GM12875 (cell line): Measurements from ENCODE around the gene SBDS.
"Not testable (repeated sequence)": the region's sequence is repeated elsewhere in the genome, so short reads cannot be mapped to it uniquely, and the experiment has no call there.

ENCODE experiments used
- H3K4me3 ChIP-seq: one replicate; pipeline ENCODE4 v1.5.1; 2011; ENCODE audit warnings: low read depth, low read length, control low read depth
- CTCF ChIP-seq: IDR thresholded peaks from 2 replicates; pipeline ENCODE4 v1.5.1; 2011; ENCODE audit warnings: low read depth, mild to moderate bottlenecking, control low read depth, inconsistent platforms, low read length, moderate library complexity, borderline replicate concordance; ENCODE audit not compliant: insufficient read depth

The SBDS gene

DNA sequence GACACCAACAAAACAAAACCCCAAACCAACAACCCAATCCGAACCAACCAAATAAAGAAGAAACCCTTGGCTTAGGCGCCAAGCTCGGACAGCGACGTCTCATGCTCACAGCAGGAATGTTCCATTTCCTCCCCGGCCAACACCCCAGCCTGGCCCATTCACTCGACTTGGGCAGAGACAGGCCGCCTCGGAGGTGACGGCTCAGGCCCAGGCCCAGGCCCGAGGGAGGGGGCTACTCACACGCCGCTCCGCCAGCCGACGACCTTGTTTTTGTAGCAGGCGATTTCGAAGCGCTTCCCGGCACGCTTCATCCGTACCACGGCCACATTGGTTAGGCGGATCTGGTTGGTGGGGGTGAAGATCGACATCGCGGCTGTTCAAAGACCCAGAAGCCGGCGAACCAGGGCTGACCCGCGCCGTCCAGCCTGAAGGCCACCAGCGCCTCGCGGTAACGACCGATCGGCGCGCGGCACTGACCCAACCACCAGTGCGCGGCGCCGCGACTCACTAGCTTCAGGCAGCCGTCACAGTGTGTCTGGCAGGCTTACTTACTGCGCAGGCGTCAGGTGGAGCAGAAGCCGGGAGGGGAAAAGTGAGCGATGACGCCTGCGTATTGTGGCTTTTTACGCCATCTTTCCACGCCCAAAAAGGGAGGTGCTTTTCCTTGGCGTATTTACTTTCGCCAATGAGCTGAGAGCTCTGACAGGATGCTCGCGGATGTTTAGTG lies at the start of gene SBDS:
Gene SBDS (minus strand): TSS at position 537 of the 727 bp plus-strand sequence. CDS start 169 bp downstream, at position 368.
- peak within 1 kb of the TSS; percentile 61 for H3K4me3 ChIP-seq

DNA sequence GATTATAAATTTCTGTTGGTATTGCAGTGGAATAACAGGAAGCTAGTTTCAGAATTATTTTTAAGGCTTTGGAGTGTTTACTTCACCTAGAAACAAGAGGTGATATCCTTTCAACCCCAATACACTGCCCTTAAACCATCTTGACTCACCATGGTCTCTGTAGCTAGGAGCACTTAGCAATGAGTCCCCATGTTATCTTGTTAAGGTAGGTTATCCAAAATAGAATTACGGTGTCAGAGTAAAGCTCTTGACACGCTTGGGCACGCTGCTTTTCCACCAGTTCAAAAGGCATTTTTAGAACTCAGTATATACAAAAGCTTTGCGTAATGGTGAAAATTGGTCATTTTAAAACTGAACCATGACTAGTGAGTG lies 48.2 kb upstream of the SBDS start:
- not testable (repeated sequence) for H3K4me3 ChIP-seq

DNA sequence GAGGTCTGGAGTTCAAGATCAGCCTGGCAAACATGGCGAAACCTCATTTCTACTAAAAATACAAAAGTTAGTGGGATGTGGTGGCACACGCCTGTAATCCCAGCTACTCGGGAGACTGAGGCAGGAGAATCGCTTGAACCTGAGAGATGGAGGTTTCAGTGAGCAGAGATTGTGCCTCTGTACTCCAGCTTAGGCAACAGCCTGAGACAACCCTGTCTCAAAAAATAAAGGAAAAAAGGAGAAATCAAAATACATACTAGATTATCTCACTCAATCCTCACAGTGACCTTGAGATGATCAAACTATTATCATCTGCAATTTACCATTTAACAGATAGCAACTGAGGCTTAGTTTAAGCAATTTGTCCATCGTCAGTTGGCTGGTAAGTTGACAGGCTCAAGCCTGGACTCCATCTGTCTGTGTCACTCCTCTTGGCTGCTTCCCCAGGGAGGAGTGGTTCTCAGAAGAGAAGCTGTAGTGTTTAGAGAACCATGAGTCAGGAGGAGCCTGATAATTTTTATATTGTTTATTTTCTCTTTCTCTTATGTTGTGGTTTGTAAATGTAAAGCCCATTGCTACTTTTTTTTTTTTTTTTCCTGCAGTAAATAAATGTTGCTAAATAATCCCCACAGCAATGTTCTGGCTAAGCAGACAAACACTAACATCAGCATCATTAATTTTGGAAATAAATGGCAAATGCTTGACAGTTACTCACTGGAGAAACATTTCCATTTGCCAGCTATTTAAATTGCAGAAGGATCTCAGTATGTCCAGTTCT lies 47.6 kb upstream of the SBDS start:
- not testable (repeated sequence) for H3K4me3 ChIP-seq

- not testable (repeated sequence) for H3K4me3 ChIP-seq
Observed at GRCh38 chr7:67040832-67041231, 45.4 kb upstream of the SBDS start.

DNA sequence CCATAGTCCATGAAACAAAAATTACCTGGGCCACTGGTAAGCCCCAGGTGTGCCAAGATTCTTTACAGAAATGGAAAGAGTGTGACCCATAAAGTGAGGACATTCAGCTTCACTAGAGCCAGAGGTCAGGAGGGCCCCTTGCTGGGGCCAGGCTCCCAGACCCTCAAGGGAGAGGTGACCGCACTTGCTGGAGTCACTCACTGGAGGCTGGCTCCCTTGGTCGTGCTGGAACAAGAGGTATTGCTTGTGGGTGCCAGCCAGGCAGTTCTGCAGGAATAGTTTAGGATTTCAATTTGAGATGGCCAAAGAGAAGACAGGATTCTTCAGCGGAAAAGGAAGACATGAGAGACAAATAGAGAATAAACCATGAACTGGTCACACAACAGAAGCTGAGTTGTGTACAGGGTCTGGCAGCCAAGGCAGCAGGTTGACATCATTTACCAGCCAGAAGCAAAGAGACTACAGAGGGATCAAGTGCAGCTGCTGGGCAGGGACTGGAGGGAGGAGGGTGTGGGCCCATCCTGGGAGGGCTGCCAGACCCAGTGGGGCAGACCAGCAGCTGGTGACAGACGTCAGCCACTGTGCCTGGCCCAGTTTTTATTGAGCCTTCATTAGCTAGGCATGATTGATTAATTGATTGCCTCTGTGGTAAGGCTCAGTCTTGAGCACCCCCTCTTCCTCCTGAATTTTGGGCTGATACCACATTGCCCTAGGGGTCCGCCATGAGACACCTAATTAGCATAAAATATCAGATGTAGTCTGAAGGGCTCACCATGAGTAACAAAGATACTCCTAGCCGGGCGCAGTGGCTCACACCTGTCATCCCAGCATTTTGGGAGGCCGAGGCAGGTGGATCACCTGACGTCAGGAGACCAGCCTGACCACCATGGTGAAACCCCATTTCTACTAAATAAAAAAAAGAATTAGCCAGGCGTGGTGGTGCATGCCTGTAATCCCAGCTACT lies 41.3 kb upstream of the SBDS start:
- H3K4me3 ChIP-seq, result not testable (repeated sequence)

GRCh38 chr7:67033251-67033650 lies 37.9 kb upstream of the SBDS start:
- TF ChIP-seq CTCF, result no peak
- H3K4me3 ChIP-seq, result no peak overlapping the region

DNA sequence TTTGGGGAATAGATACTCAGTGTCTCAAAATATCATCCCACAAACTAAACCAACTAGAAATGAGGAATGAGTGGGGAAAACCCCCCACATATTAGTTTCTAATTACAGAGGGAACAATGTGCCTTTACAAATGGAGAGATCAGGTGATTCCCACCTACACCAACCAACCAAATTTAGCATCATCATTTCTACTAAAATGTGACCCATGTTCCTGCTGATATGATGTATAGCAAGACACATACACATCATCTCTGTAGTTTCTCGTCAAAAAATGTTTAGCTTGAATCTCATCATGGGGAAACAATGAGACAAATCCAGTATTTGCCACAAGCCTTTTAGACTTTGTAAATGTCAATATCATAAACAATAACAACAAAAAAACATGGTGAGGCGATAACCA lies 36.3 kb upstream of the SBDS start:
- H3K4me3 ChIP-seq, result not testable (repeated sequence)

DNA sequence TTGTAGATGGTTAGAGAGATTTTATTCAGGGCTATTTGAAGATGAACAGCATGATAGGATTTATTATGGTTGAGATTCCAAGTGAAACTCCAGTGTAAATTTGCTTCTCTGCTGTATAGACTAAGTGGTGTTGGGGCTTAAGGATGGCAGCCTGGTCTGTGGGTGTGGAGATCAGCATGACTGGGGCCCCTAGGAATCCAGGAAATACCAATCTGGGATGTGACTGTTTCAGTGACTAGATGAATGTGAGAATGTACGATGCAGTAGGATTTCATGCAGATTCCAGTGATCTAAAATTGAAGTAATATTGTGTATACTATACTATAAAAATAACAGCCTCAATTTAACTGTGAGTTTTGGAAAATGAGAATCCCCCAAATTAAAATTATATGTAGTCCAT lies 30.1 kb upstream of the SBDS start:
- H3K4me3 ChIP-seq, result not testable (repeated sequence)

DNA sequence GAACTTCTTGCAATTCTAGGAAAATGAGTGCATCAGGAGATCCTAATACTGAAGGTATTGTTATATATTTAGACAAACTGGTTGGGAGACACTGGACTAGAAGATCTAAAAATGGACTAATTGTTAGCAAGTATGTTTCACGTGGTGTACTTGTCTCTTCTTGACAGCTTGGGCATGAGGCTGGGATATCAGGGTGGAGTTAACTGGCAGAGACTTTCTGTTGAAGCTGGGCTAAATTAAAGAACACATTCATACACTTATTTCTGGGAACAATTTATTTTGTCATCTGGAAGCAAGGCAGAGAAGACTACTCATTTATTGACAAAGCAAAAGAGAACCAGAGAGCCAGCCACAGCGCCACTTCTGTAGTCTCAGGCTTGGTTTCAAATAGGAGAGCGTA lies 27.1 kb upstream of the SBDS start:
- TF ChIP-seq CTCF, result no peak

GRCh38 chr7:67021260-67021659 lies 25.9 kb upstream of the SBDS start:
- H3K4me3 ChIP-seq, result no peak overlapping the region
- TF ChIP-seq CTCF, result no peak

More for the DNA sequence above, 27.1 kb upstream of the SBDS start:
- H3K4me3 ChIP-seq, result no peak overlapping the region
